B cell (primary cell): ENCODE data around the gene EIF3L. TPM values are rescaled to one million over a fixed set of nuclear protein-coding genes. Genes with fewer than 3 reads are reported as not detected.

Experiments
- ATAC-seq: fragments of 200-7000 bp; cut with Tn5 transposase; one replicate; pipeline ENCODE4 v1.10.0; 2021; ENCODE audit warnings: low read depth, mild to moderate bottlenecking, moderate number of reproducible peaks, moderate library complexity
- CTCF ChIA-PET: fragments of 350-600 bp; sonication (Branson Sonifier 250); formaldehyde crosslinking; loops from one replicate; lab custom pipeline; 2021; ENCODE audit warnings: antibody characterized with exemption, inconsistent platforms; lab: Charles Lee
- POLR2A ChIA-PET: fragments of 350-600 bp; sonication (Branson Sonifier 250); formaldehyde crosslinking; loops from one replicate; lab custom pipeline; 2021; ENCODE audit warnings: antibody characterized with exemption; lab: Charles Lee
- DNase-seq: peaks from one replicate; pipeline ENCODE4 v3.0.0; 2013
- H2AFZ ChIP-seq: 2 replicates; pipeline ENCODE4 v1.6.1; 2012; ENCODE audit warnings: mild to moderate bottlenecking, low read depth, low read length; ENCODE audit not compliant: insufficient read depth, poor library complexity, severe bottlenecking
- H3K27ac ChIP-seq, 2 donors: 1 replicate in 1 of 2; 2 replicates in 1 of 2; pipeline ENCODE4 v1.5.1; 2012 to 2013; ENCODE audit warnings: low read length in 2 of 2, mild to moderate bottlenecking in 2 of 2, moderate library complexity in 1 of 2
- H3K27me3 ChIP-seq, 4 experiments: fragments of 200-600 bp in 1 of 4; sonication (generic) in 1 of 4; replicated peaks in 1 of 4; 1 replicate in 2 of 4; 2 replicates in 2 of 4; pipeline versions ENCODE4 v1.6.1 to v1.7.0; 2013 to 2016; ENCODE audit warnings: low read length in 3 of 4, mild to moderate bottlenecking in 2 of 4, mixed read lengths in 1 of 4, moderate library complexity in 1 of 4; ENCODE audit not compliant: insufficient read depth in 4 of 4, control insufficient read depth in 3 of 4; ENCODE audit errors: control extremely low read depth in 1 of 4
- H3K36me3 ChIP-seq, 2 experiments: replicated peaks in 1 of 2; 1 replicate in 1 of 2; 2 replicates in 1 of 2; pipeline versions ENCODE4 v1.6.1 to v1.7.1; 2013; ENCODE audit warnings: low read length in 1 of 2; ENCODE audit not compliant: insufficient read depth in 2 of 2, control insufficient read depth in 1 of 2; ENCODE audit errors: control extremely low read depth in 1 of 2, extremely low read depth in 1 of 2
- H3K4me1 ChIP-seq, 2 donors: fragments of 200-600 bp in 1 of 2; sonication (generic) in 1 of 2; 1 replicate in 1 of 2; 2 replicates in 1 of 2; pipeline versions ENCODE4 v1.5.1 to v1.6.1; 2013 to 2017; ENCODE audit warnings: low read length in 2 of 2; ENCODE audit not compliant: control insufficient read depth in 2 of 2, insufficient read depth in 2 of 2
- H3K4me2 ChIP-seq: replicated peaks from 2 replicates; pipeline ENCODE3; 2012; ENCODE audit warnings: mild to moderate bottlenecking, low read depth, low read length; ENCODE audit not compliant: poor library complexity, severe bottlenecking
- H3K4me3 ChIP-seq, 5 experiments: fragments of 200-600 bp in 1 of 5; sonication (generic) in 1 of 5; 1 replicate in 3 of 5; 2 replicates in 2 of 5; pipeline versions ENCODE4 v1.5.1 to v1.7.0; 2011 to 2016; ENCODE audit warnings: low read length in 4 of 5, mild to moderate bottlenecking in 4 of 5, low read depth in 2 of 5, control low read depth in 1 of 5, moderate library complexity in 1 of 5; ENCODE audit not compliant: insufficient read depth in 1 of 5; ENCODE audit errors: control extremely low read depth in 1 of 5, extremely low read depth in 1 of 5
- H3K79me2 ChIP-seq: fragments of 200-600 bp; sonication (generic); one replicate; pipeline ENCODE4 v1.6.0; 2016; ENCODE audit warnings: low read length; ENCODE audit not compliant: control insufficient read depth, insufficient read depth
- H3K9ac ChIP-seq: fragments of 200-600 bp; sonication (generic); 2 replicates; pipeline ENCODE4 v1.6.1; 2017; ENCODE audit warnings: mild to moderate bottlenecking, low read length, moderate library complexity
- H3K9me3 ChIP-seq, 3 donors: one replicate each; pipeline versions ENCODE4 v1.6.1 to v1.7.1; 2013; ENCODE audit warnings: low read length in 2 of 3; ENCODE audit not compliant: control insufficient read depth in 2 of 3, insufficient read depth in 1 of 3; ENCODE audit errors: control extremely low read depth in 1 of 3
- H4K20me1 ChIP-seq: 2 replicates; pipeline ENCODE4 v1.6.0; 2012; ENCODE audit warnings: mild to moderate bottlenecking, low read length; ENCODE audit not compliant: insufficient read depth, control insufficient read depth, poor library complexity, severe bottlenecking
- H3K27ac Mint-ChIP-seq: one replicate; pipeline ENCODE4 v1.8.0; 2021; ENCODE audit warnings: mixed read lengths
- H3K27me3 Mint-ChIP-seq: one replicate; pipeline ENCODE4 v1.8.0; 2021; ENCODE audit warnings: mixed read lengths
- H3K4me1 Mint-ChIP-seq: one replicate; pipeline ENCODE4 v1.8.0; 2021; ENCODE audit warnings: mixed read lengths
- H3K4me3 Mint-ChIP-seq: one replicate; pipeline ENCODE4 v1.8.0; 2021; ENCODE audit warnings: mixed read lengths
- H3K9me3 Mint-ChIP-seq: one replicate; pipeline ENCODE4 v1.8.0; 2022; ENCODE audit warnings: mixed read lengths; ENCODE audit not compliant: insufficient read depth
- EZH2 ChIP-seq: IDR thresholded peaks from 2 replicates; pipeline ENCODE4 v1.6.1; 2012; ENCODE audit warnings: borderline replicate concordance, low read depth, mild to moderate bottlenecking, moderate library complexity, low read length; ENCODE audit not compliant: insufficient read depth, poor library complexity, severe bottlenecking
- WGBS: methylation state at CpG from one replicate; pipeline ENCODE4 v1.1.5; 2013; ENCODE audit warnings: missing lambda C conversion rate; ENCODE audit not compliant: insufficient coverage; 5-methylcytosine and 5-hydroxymethylcytosine counted together
- intact Hi-C: fragments of 100-400 bp; cut with micrococcal nuclease; formaldehyde crosslinking; loops from one replicate; pipeline ENCODE4 v1.10.0; 2022
- polyA plus RNA-seq: library from polyadenylated mRNA; depleted of rRNA; stranded (reverse); fragments of >200 nt; gene quantifications from 2 replicates; pipeline ENCODE4 v1.2.3, GENCODE V29; 2012
- total RNA-seq, 2 donors: library from RNA; stranded (reverse); fragments of 120-200 nt in 1 of 2; gene quantifications; 1 replicate in 1 of 2; 2 replicates in 1 of 2; pipeline versions ENCODE4 v1.2.3 to v1.2.4, GENCODE V29; 2013 to 2022
- TF ChIP-seq, protein P1 (sequence below): fragments of 200-600 bp; IDR thresholded peaks from one replicate; pipeline ENCODE4 v1.8.0; 2022; ENCODE audit warnings: antibody characterized with exemption, mild to moderate bottlenecking

The EIF3L gene
- total and polyA plus RNA-seq, 2 donors (not counting 1 experiment from before 2014, with no cell fraction given): 430 to 560 TPM

- no peak within 1 kb of the TSS for H3K4me3 ChIP-seq
- TF ChIP-seq EZH2: no peak
- TF ChIP-seq, protein P1, sequence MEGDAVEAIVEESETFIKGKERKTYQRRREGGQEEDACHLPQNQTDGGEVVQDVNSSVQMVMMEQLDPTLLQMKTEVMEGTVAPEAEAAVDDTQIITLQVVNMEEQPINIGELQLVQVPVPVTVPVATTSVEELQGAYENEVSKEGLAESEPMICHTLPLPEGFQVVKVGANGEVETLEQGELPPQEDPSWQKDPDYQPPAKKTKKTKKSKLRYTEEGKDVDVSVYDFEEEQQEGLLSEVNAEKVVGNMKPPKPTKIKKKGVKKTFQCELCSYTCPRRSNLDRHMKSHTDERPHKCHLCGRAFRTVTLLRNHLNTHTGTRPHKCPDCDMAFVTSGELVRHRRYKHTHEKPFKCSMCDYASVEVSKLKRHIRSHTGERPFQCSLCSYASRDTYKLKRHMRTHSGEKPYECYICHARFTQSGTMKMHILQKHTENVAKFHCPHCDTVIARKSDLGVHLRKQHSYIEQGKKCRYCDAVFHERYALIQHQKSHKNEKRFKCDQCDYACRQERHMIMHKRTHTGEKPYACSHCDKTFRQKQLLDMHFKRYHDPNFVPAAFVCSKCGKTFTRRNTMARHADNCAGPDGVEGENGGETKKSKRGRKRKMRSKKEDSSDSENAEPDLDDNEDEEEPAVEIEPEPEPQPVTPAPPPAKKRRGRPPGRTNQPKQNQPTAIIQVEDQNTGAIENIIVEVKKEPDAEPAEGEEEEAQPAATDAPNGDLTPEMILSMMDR: no peak
- Mint-ChIP-seq H3K4me1 (peaks cover 12% of the 10 kb centered on the region), H3K27me3 (peaks cover 27% of the 10 kb centered on the region), H3K27ac (no peak within 1 kb of the TSS), H3K9me3 (no peaks in the 10 kb centered on the region), H3K4me3 (peak within 1 kb of the TSS; percentile 68)
- H3K4me1 ChIP-seq: peaks cover 8 to 11% of the 10 kb centered on the region in 2 donors
- no peaks in the 10 kb centered on the region for H3K9me3 ChIP-seq
- H3K4me2 ChIP-seq: no peak within 1 kb of the TSS
- H3K27ac ChIP-seq: no peak within 1 kb of the TSS
- H2AFZ ChIP-seq: no peak within 1 kb of the TSS
- H3K27me3 ChIP-seq: peaks cover 0 to 32% (median 9%) of the 10 kb centered on the region in 4 experiments
- CTCF ChIA-PET: interaction anchor here (0.6 to 5.1 kb wide), 3 partner anchors 40 to 135 kb away, joined by 3 to 13 read pairs (median 3); no protein-coding TSS in a partner anchor
- no peaks in the 10 kb centered on the region for H3K36me3 ChIP-seq
- POLR2A ChIA-PET: no interaction called here
- H3K79me2 ChIP-seq: no peaks in the 10 kb centered on the region
- intact Hi-C loops: no loop called here
- H4K20me1 ChIP-seq: no peaks in the 10 kb centered on the region
- no peak within 1 kb of the TSS for H3K9ac ChIP-seq
- 97% methylated on average over 17 of the region's 21 CpGs for WGBS
- no peak for ATAC-seq
- no peak for DNase-seq
Observed at GRCh38 chr22:37823134-37823985, 25.9 kb upstream of the EIF3L start, which contains the start of gene GALR3. Gene GALR3, plus strand, starts transcription at chr22:37823382. Its CDS starts 25 bp downstream, at chr22:37823407.
